DOHH2 (cell line): ENCODE measurements around the gene PASK.

ENCODE experiments used
- H3F3A ChIP-seq: fragments of 200-600 bp; sonication (generic), shearing (Covaris generic); 2 replicates; pipeline ENCODE4 v1.6.0; 2016; ENCODE audit warnings: antibody characterized with exemption, mild to moderate bottlenecking; ENCODE audit not compliant: control insufficient read depth, insufficient read depth
- H3K27ac ChIP-seq: fragments of 200-600 bp; sonication (generic); 2 replicates; pipeline ENCODE4 v1.5.1; 2014; ENCODE audit warnings: low read depth, mild to moderate bottlenecking, low read length, moderate library complexity
- H3K27me3 ChIP-seq: fragments of 200-600 bp; sonication (generic); 2 replicates; pipeline ENCODE4 v1.6.1; 2014; ENCODE audit warnings: mild to moderate bottlenecking, low read length, mixed read lengths; ENCODE audit not compliant: control insufficient read depth
- H3K36me3 ChIP-seq: fragments of 200-600 bp; sonication (generic); 2 replicates; pipeline ENCODE4 v1.6.1; 2014; ENCODE audit warnings: mild to moderate bottlenecking, low read length, moderate library complexity, mixed read lengths; ENCODE audit not compliant: control insufficient read depth
- H3K4me1 ChIP-seq: fragments of 200-600 bp; sonication (generic); 2 replicates; pipeline ENCODE4 v1.6.1; 2014; ENCODE audit warnings: mild to moderate bottlenecking, low read length, mixed read lengths; ENCODE audit not compliant: control insufficient read depth
- H3K4me2 ChIP-seq: fragments of 200-600 bp; sonication (generic); 2 replicates; pipeline ENCODE4 v1.6.0; 2014; ENCODE audit warnings: mild to moderate bottlenecking, low read length, moderate library complexity
- H3K4me3 ChIP-seq: fragments of 200-600 bp; sonication (generic); 2 replicates; pipeline ENCODE4 v1.5.1; 2014; ENCODE audit warnings: mild to moderate bottlenecking, low read length, mixed read lengths
- H3K79me2 ChIP-seq: fragments of 200-600 bp; sonication (generic); 2 replicates; pipeline ENCODE4 v1.6.1; 2014; ENCODE audit warnings: mild to moderate bottlenecking, low read length, mixed read lengths; ENCODE audit not compliant: control insufficient read depth
- H3K9me2 ChIP-seq: fragments of 200-600 bp; sonication (generic); replicated peaks from 2 replicates; pipeline ENCODE4 v1.6.1; 2014; ENCODE audit warnings: mild to moderate bottlenecking, low read length, mixed read lengths; ENCODE audit not compliant: control insufficient read depth
- H3K9me3 ChIP-seq: fragments of 200-600 bp; sonication (generic); 2 replicates; pipeline ENCODE4 v1.6.1; 2014; ENCODE audit warnings: antibody characterized with exemption, low read length, mixed read lengths; ENCODE audit not compliant: control insufficient read depth, insufficient read depth
- H4K20me1 ChIP-seq: fragments of 200-600 bp; sonication (generic); 2 replicates; pipeline ENCODE4 v1.6.0; 2014; ENCODE audit warnings: low read depth, mild to moderate bottlenecking, antibody characterized with exemption, low read length, moderate library complexity; ENCODE audit not compliant: control insufficient read depth, insufficient read depth
- EZH2phosphoT487 ChIP-seq: fragments of 200-600 bp; sonication (generic); IDR thresholded peaks from 2 replicates; pipeline ENCODE4 v1.6.1; 2017; ENCODE audit warnings: borderline replicate concordance, mild to moderate bottlenecking, antibody characterized with exemption, low read length, moderate library complexity, mixed read lengths
- TF ChIP-seq, protein P1 (sequence below): fragments of 200-600 bp; sonication (generic); IDR thresholded peaks from one replicate; pipeline ENCODE4 v1.5.1; 2014; ENCODE audit warnings: antibody characterized with exemption, mild to moderate bottlenecking, low read depth, low read length; ENCODE audit not compliant: poor library complexity, severe bottlenecking

PASK gene

GRCh38 chr2:241141214-241141770 is 8.0 kb downstream of the PASK start:
- Histone ChIP-seq H3K4me1 (peaks cover 2% of the 10 kb centered on the region), H3K4me2 (no peak overlapping the region), H3F3A (no peaks in the 10 kb centered on the region), H3K36me3 (peaks cover 56% of the 10 kb centered on the region), H3K27ac (no peak overlapping the region), H3K9me3 (no peaks in the 10 kb centered on the region), H4K20me1 (no peaks in the 10 kb centered on the region), H3K4me3 (no peak overlapping the region), H3K79me2 (peaks cover 37% of the 10 kb centered on the region), H3K27me3 (no peaks in the 10 kb centered on the region), H3K9me2 (no peaks in the 10 kb centered on the region)
- TF ChIP-seq EZH2phosphoT487 = no peak
- TF ChIP-seq, protein P1, sequence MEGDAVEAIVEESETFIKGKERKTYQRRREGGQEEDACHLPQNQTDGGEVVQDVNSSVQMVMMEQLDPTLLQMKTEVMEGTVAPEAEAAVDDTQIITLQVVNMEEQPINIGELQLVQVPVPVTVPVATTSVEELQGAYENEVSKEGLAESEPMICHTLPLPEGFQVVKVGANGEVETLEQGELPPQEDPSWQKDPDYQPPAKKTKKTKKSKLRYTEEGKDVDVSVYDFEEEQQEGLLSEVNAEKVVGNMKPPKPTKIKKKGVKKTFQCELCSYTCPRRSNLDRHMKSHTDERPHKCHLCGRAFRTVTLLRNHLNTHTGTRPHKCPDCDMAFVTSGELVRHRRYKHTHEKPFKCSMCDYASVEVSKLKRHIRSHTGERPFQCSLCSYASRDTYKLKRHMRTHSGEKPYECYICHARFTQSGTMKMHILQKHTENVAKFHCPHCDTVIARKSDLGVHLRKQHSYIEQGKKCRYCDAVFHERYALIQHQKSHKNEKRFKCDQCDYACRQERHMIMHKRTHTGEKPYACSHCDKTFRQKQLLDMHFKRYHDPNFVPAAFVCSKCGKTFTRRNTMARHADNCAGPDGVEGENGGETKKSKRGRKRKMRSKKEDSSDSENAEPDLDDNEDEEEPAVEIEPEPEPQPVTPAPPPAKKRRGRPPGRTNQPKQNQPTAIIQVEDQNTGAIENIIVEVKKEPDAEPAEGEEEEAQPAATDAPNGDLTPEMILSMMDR = no peak

DNA sequence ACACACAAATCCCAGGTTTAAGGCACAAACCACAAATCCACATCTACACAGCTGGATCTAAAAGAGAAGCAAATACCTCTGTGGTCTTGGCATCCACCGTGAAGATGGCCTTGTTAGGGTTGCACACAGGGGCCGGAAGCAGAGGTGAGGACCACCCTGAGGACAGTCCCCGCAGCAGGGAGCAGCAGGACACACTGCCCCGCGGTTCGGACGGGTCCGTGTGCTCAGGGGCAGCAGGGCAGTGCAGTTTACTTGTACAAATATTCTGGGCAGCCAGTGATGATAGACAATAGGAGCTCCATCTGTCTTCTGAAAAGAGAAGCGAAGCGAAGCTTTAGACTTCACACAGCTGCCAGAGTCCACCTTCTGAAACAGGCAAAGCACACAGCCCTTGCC is 8.8 kb downstream of the PASK start:
- Histone ChIP-seq H3K9me2 (no peaks in the 10 kb centered on the region), H3K4me2 (no peak overlapping the region), H4K20me1 (no peaks in the 10 kb centered on the region), H3K27ac (no peak overlapping the region), H3K4me3 (no peak overlapping the region), H3K79me2 (peaks cover 29% of the 10 kb centered on the region), H3K36me3 (peaks cover 63% of the 10 kb centered on the region), H3K27me3 (no peaks in the 10 kb centered on the region), H3K4me1 (no peaks in the 10 kb centered on the region), H3F3A (no peaks in the 10 kb centered on the region), H3K9me3 (no peaks in the 10 kb centered on the region)
- TF ChIP-seq, protein P1 = no peak
- TF ChIP-seq EZH2phosphoT487 = no peak

DNA sequence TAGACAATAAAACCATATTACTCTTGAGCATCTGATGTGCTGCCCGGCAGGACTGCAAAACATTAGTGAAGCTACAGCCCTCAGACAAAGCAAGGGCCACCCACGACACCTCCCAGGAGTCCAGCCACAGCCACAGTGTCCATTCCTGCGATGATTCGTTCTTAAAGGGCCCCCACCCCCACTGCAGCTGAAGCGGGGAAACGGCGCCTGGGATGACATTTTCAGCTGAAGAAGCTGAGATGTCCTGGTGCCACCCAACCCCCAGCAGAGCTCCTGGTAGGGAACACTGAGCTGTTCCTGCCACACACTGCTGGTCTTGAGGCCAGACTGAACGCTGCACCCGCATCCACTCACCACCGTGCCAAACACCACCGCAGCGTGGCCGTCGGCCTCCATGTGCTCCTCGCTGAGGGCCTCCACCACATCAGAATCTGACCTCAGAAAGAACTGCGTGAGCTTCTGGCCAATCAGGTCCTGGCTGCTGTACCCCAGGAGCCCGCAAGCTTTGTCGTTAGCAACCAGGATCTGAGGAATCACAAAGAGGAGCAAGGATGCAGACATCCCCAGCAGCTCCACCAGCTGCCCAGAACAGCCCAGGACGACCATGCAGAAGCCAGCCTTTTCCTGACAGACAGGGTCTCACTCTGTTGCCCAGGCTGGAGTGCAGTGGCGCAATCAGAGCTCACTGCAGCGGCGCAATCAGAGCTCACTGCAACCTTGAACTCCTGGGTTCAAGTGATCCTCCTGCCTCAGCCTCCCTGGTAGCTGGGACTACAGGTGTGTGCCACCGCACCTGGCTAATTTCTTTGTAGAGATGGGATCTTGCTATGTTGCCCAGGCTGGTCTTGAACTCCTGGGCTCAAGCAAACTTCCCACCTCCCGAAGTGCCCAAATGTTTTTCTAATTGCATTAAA is 9.5 kb downstream of the PASK start:
- H3K36me3 ChIP-seq = peaks cover 64% of the 10 kb centered on the region
- no peaks in the 10 kb centered on the region for H3K27me3 ChIP-seq
- no peak overlapping the region for H3K27ac ChIP-seq
- no peaks in the 10 kb centered on the region for H3K9me3 ChIP-seq
- H3K79me2 ChIP-seq = peaks cover 26% of the 10 kb centered on the region
- TF ChIP-seq EZH2phosphoT487 = no peak
- TF ChIP-seq, protein P1 = no peak
- no peaks in the 10 kb centered on the region for H3K9me2 ChIP-seq
- H3K4me1 ChIP-seq = no peaks in the 10 kb centered on the region
- H3F3A ChIP-seq = no peaks in the 10 kb centered on the region
- H3K4me3 ChIP-seq = no peak overlapping the region
- no peaks in the 10 kb centered on the region for H4K20me1 ChIP-seq
- no peak overlapping the region for H3K4me2 ChIP-seq
